ENCODE data around the gene KCNK1. TPM values are rescaled to one million over a fixed set of nuclear protein-coding genes. Genes with fewer than 3 reads are reported as not detected.
A peak's percentile ranks its signal among the peaks of the same experiment; 100 is the strongest.

The KCNK1 gene
- total RNA-seq, 4 donors from 2014 or later: 1.2 to 2.8 (median 1.7) TPM

- TF ChIP-seq POLR2A (IDR thresholded peaks at IDR 0.05; ENCODE audit: low read depth) (no peak), POLR2AphosphoS5 (IDR thresholded peaks at IDR 0.05) (no peak), EP300 (IDR thresholded peaks at IDR 0.05) (no peak), CTCF (IDR thresholded peaks at IDR 0.05) (no peak)
- no peak overlapping the region for H3K4me3 ChIP-seq
- intact Hi-C loops (cut with DNase I): no loop called here
- no peaks in the 10 kb centered on the region for H3K36me3 ChIP-seq
- WGBS: 93% methylated on average over 2 of the region's 2 CpGs
- H3K27me3 ChIP-seq: no peaks in the 10 kb centered on the region
- H3K9me3 ChIP-seq: no peaks in the 10 kb centered on the region
- peak; percentile 74 for DNase-seq (ENCODE audit: extremely low spot score)
- no peaks in the 10 kb centered on the region for H3K4me1 ChIP-seq
- no peak overlapping the region for H3K27ac ChIP-seq (replicated peaks in 1 of 4)
These were observed 22.6 kb downstream of the KCNK1 start for GRCh38 chr1:233636503-233636877.

GRCh38 chr1:233638513-233638912 is 24.6 kb downstream of the KCNK1 start:
- Histone ChIP-seq H3K27me3 (no peaks in the 10 kb centered on the region), H3K36me3 (no peaks in the 10 kb centered on the region), H3K4me1 (no peaks in the 10 kb centered on the region), H3K9me3 (no peaks in the 10 kb centered on the region), H3K27ac (replicated peaks in 1 of 4) (no peak overlapping the region), H3K4me3 (no peak overlapping the region)
- no peak for DNase-seq (ENCODE audit: extremely low spot score)
- WGBS: 89% methylated on average over 7 of the region's 7 CpGs
- TF ChIP-seq POLR2AphosphoS5 (IDR thresholded peaks at IDR 0.05) (no peak), EP300 (IDR thresholded peaks at IDR 0.05) (no peak), POLR2A (IDR thresholded peaks at IDR 0.05; ENCODE audit: low read depth) (no peak), CTCF (IDR thresholded peaks at IDR 0.05) (no peak)
- intact Hi-C loops (cut with DNase I): no loop called here

GRCh38 chr1:233639611-233640010 is 25.7 kb downstream of the KCNK1 start:
- no peak for TF ChIP-seq CTCF (IDR thresholded peaks at IDR 0.05)
- TF ChIP-seq EP300 (IDR thresholded peaks at IDR 0.05): no peak
- no peak for TF ChIP-seq POLR2A (IDR thresholded peaks at IDR 0.05; ENCODE audit: low read depth)
- TF ChIP-seq POLR2AphosphoS5 (IDR thresholded peaks at IDR 0.05): no peak
- Histone ChIP-seq H3K27me3 (no peaks in the 10 kb centered on the region), H3K4me3 (no peak overlapping the region), H3K27ac (replicated peaks in 1 of 4) (no peak overlapping the region), H3K4me1 (no peaks in the 10 kb centered on the region), H3K9me3 (no peaks in the 10 kb centered on the region), H3K36me3 (no peaks in the 10 kb centered on the region)
- 58% methylated on average over 5 of the region's 5 CpGs for WGBS
- intact Hi-C loops (cut with DNase I): no loop called here
- no peak for DNase-seq (ENCODE audit: extremely low spot score)

- H3K4me3 ChIP-seq: no peak overlapping the region
- no peaks in the 10 kb centered on the region for H3K27me3 ChIP-seq
- no peak for TF ChIP-seq POLR2AphosphoS5 (IDR thresholded peaks at IDR 0.05)
- no peak for TF ChIP-seq CTCF (IDR thresholded peaks at IDR 0.05)
- TF ChIP-seq EP300 (IDR thresholded peaks at IDR 0.05): no peak
- no peak for TF ChIP-seq POLR2A (IDR thresholded peaks at IDR 0.05; ENCODE audit: low read depth)
- no peaks in the 10 kb centered on the region for H3K9me3 ChIP-seq
- intact Hi-C loops (cut with DNase I): no loop called here
- no peak for DNase-seq (ENCODE audit: extremely low spot score)
- 85% methylated on average over 3 of the region's 3 CpGs for WGBS
- no peaks in the 10 kb centered on the region for H3K4me1 ChIP-seq
- H3K27ac ChIP-seq (replicated peaks in 1 of 4): no peak overlapping the region
- no peaks in the 10 kb centered on the region for H3K36me3 ChIP-seq
These were observed 26.3 kb downstream of the KCNK1 start for GRCh38 chr1:233640179-233640578.

GRCh38 chr1:233641029-233641428 is 27.1 kb downstream of the KCNK1 start:
- intact Hi-C loops (cut with DNase I): no loop called here
- H3K4me1 ChIP-seq: no peaks in the 10 kb centered on the region
- H3K9me3 ChIP-seq: no peaks in the 10 kb centered on the region
- WGBS: 74% methylated on average over 3 of the region's 6 CpGs
- H3K27ac ChIP-seq (replicated peaks in 1 of 4): no peak overlapping the region
- no peaks in the 10 kb centered on the region for H3K36me3 ChIP-seq
- DNase-seq (ENCODE audit: extremely low spot score): no peak
- TF ChIP-seq EP300 (IDR thresholded peaks at IDR 0.05) (no peak), POLR2A (IDR thresholded peaks at IDR 0.05; ENCODE audit: low read depth) (no peak), CTCF (IDR thresholded peaks at IDR 0.05) (no peak), POLR2AphosphoS5 (IDR thresholded peaks at IDR 0.05) (no peak)
- no peaks in the 10 kb centered on the region for H3K27me3 ChIP-seq
- H3K4me3 ChIP-seq: no peak overlapping the region
